OCI-LY7 (cell line): ENCODE measurements around the gene PSME3IP1. TPM values are rescaled to one million over a fixed set of nuclear protein-coding genes. Genes with fewer than 3 reads are reported as not detected.

ENCODE experiments used
- BruUV-seq: library from RNA; stranded (reverse); fragments of 400-500 nt; replicated peaks from 2 replicates; lab custom pipeline; 2021; lab: Mats Ljungman, UMichigan
- CTCF ChIA-PET: fragments of 300-600 bp; sonication (Branson Sonifier 250); formaldehyde crosslinking; loops from one replicate; lab custom pipeline; 2022; ENCODE audit warnings: antibody characterized with exemption; ENCODE audit not compliant: unreplicated experiment; lab: Charles Lee
- POLR2A ChIA-PET: fragments of 300-600 bp; sonication (Branson Sonifier 250); formaldehyde crosslinking; loops from one replicate; lab custom pipeline; 2022; ENCODE audit warnings: antibody characterized with exemption; lab: Charles Lee
- DNase-seq: peaks from one replicate; pipeline ENCODE4 v3.0.0-alpha.2; 2015; ENCODE audit warnings: low spot score
- H2AFZ ChIP-seq: fragments of 200-600 bp; sonication (generic), shearing (Covaris generic); 2 replicates; pipeline ENCODE4 v1.6.1; 2014; ENCODE audit warnings: mild to moderate bottlenecking, antibody characterized with exemption, low read length, moderate library complexity
- H3K27ac ChIP-seq: fragments of 200-600 bp; sonication (generic); 2 replicates; pipeline ENCODE4 v1.5.1; 2014; ENCODE audit warnings: mixed run types, low read depth, mild to moderate bottlenecking, moderate library complexity, low read length, inconsistent platforms; ENCODE audit not compliant: poor library complexity, severe bottlenecking
- H3K36me3 ChIP-seq: fragments of 200-600 bp; sonication (generic); 2 replicates; pipeline ENCODE4 v1.6.1; 2014; ENCODE audit warnings: mild to moderate bottlenecking, antibody characterized with exemption, low read length, moderate library complexity, mixed read lengths; ENCODE audit not compliant: insufficient read depth
- H3K4me1 ChIP-seq: fragments of 200-600 bp; sonication (generic); 2 replicates; pipeline ENCODE4 v1.5.1; 2014; ENCODE audit warnings: mild to moderate bottlenecking, low read length; ENCODE audit not compliant: insufficient read depth, poor library complexity, severe bottlenecking
- H3K4me2 ChIP-seq: fragments of 200-600 bp; sonication (generic); 2 replicates; pipeline ENCODE4 v1.6.1; 2014; ENCODE audit warnings: mild to moderate bottlenecking, low read length
- H3K4me3 ChIP-seq: fragments of 200-600 bp; sonication (generic); 2 replicates; pipeline ENCODE4 v1.5.1; 2014; ENCODE audit warnings: mild to moderate bottlenecking, low read depth, low read length; ENCODE audit not compliant: poor library complexity, severe bottlenecking
- H3K79me2 ChIP-seq: fragments of 200-600 bp; sonication (generic); 2 replicates; pipeline ENCODE4 v1.6.1; 2016; ENCODE audit warnings: low read depth, mild to moderate bottlenecking, low read length, moderate library complexity, mixed read lengths; ENCODE audit not compliant: insufficient read depth
- H3K9me2 ChIP-seq: fragments of 200-600 bp; sonication (generic); 2 replicates; pipeline ENCODE4 v1.6.1; 2016; ENCODE audit warnings: mild to moderate bottlenecking, low read length, mixed read lengths; ENCODE audit not compliant: insufficient read depth
- H3K9me3 ChIP-seq: fragments of 200-600 bp; sonication (generic); 2 replicates; pipeline ENCODE4 v1.6.1; 2014; ENCODE audit warnings: mild to moderate bottlenecking, mixed run types, low read length, mixed read lengths
- H4K20me1 ChIP-seq: fragments of 200-600 bp; sonication (generic); 2 replicates; pipeline ENCODE4 v1.6.1; 2014; ENCODE audit warnings: mild to moderate bottlenecking, antibody characterized with exemption, low read length, moderate library complexity, mixed read lengths; ENCODE audit not compliant: insufficient read depth
- CTCF ChIP-seq: fragments of 200-600 bp; sonication (generic); conservative IDR thresholded peaks from 2 replicates; pipeline ENCODE4 v1.5.1; 2014; ENCODE audit warnings: mild to moderate bottlenecking, antibody characterized with exemption, low read length, moderate library complexity, mixed read lengths
- EZH2phosphoT487 ChIP-seq: fragments of 200-600 bp; sonication (generic); IDR thresholded peaks from 2 replicates; pipeline ENCODE4 v1.6.1; 2018; ENCODE audit warnings: low read depth, borderline replicate concordance, mild to moderate bottlenecking, mixed run types, antibody characterized with exemption, low read length, moderate library complexity, mixed read lengths
- intact Hi-C: fragments of 100-400 bp; cut with micrococcal nuclease; formaldehyde crosslinking; loops from one replicate; pipeline ENCODE4 v1.10.0; 2022; ENCODE audit not compliant: unreplicated experiment
- total RNA-seq, 2 experiments: library from RNA; depleted of rRNA in 1 of 2; stranded (reverse); fragments of >200 nt in 1 of 2; shearing (Covaris generic) in 1 of 2; gene quantifications; 2 replicates each; pipeline ENCODE4 v1.2.3, GENCODE V29; 2014 to 2022

The PSME3IP1 gene
- total RNA-seq, 2 experiments from 2014 or later: 89.5 to 152 TPM

GRCh38 chr16:57213462-57213861 lies 27.6 kb upstream of the PSME3IP1 start:
- peaks cover 95% of the 10 kb centered on the region for H3K36me3 ChIP-seq
- BruUV-seq: no TSS peak
- no peak overlapping the region for H2AFZ ChIP-seq
- ChIA-PET CTCF (interaction anchor here (0.5 kb wide), 1 partner anchor 200 kb away, joined by 3 read pairs; no protein-coding TSS in a partner anchor), POLR2A (interaction anchor here (0.6 to 2.2 kb wide), 3 partner anchors 9 to 26 kb away, joined by 4 to 5 read pairs (median 5); no protein-coding TSS in a partner anchor)
- intact Hi-C loops: no loop called here
- H3K4me3 ChIP-seq: no peak overlapping the region
- no peak overlapping the region for H3K27ac ChIP-seq
- no peaks in the 10 kb centered on the region for H3K9me2 ChIP-seq
- no peak overlapping the region for H3K4me2 ChIP-seq
- H3K9me3 ChIP-seq: peaks cover 24% of the 10 kb centered on the region; the same call in 1 of the 2 replicates
- H4K20me1 ChIP-seq: no peaks in the 10 kb centered on the region
- H3K4me1 ChIP-seq: no peaks in the 10 kb centered on the region
- DNase-seq: no peak
- TF ChIP-seq EZH2phosphoT487 (no peak), CTCF (no peak)
- no peaks in the 10 kb centered on the region for H3K79me2 ChIP-seq

GRCh38 chr16:57209780-57210179 lies 23.9 kb upstream of the PSME3IP1 start:
- Histone ChIP-seq H3K4me2 (no peak overlapping the region), H3K4me3 (no peak overlapping the region), H3K27ac (no peak overlapping the region), H3K36me3 (peaks cover 91% of the 10 kb centered on the region), H3K9me2 (no peaks in the 10 kb centered on the region), H3K9me3 (no peaks in the 10 kb centered on the region), H3K4me1 (no peaks in the 10 kb centered on the region), H4K20me1 (no peaks in the 10 kb centered on the region), H3K79me2 (no peaks in the 10 kb centered on the region), H2AFZ (no peak overlapping the region)
- no TSS peak for BruUV-seq
- DNase-seq: no peak
- intact Hi-C loops: no loop called here
- CTCF ChIA-PET: no interaction called here
- POLR2A ChIA-PET: no interaction called here
- TF ChIP-seq EZH2phosphoT487: no peak
- TF ChIP-seq CTCF: no peak

- POLR2A ChIA-PET: interaction anchor here (1.0 kb wide), 1 partner anchor 19 kb away, joined by 3 read pairs; no protein-coding TSS in a partner anchor
- no peaks in the 10 kb centered on the region for H3K9me2 ChIP-seq
- intact Hi-C loops: no loop called here
- CTCF ChIA-PET: no interaction called here
- peaks cover 89% of the 10 kb centered on the region for H3K36me3 ChIP-seq
- no peaks in the 10 kb centered on the region for H3K4me1 ChIP-seq
- no peaks in the 10 kb centered on the region for H4K20me1 ChIP-seq
- H3K27ac ChIP-seq: no peak overlapping the region
- no peak overlapping the region for H2AFZ ChIP-seq
- BruUV-seq: no TSS peak
- H3K4me3 ChIP-seq: no peak overlapping the region
- no peaks in the 10 kb centered on the region for H3K9me3 ChIP-seq
- DNase-seq: no peak
- no peaks in the 10 kb centered on the region for H3K79me2 ChIP-seq
- TF ChIP-seq CTCF (no peak), EZH2phosphoT487 (no peak)
- no peak overlapping the region for H3K4me2 ChIP-seq
Observed at GRCh38 chr16:57208926-57209325, 23.1 kb upstream of the PSME3IP1 start.
